ENCODE data around the gene IFNGR2.

GRCh38 chr21:33373451-33373850, 29.8 kb upstream of the IFNGR2 start:
- no peak for TF ChIP-seq CTCF (IDR thresholded peaks at IDR 0.05)
- TF ChIP-seq POLR2A (IDR thresholded peaks at IDR 0.05): no peak
- TF ChIP-seq EP300 (IDR thresholded peaks at IDR 0.05): no peak
- TF ChIP-seq POLR2AphosphoS5 (IDR thresholded peaks at IDR 0.05): no peak
